ENCODE measurements around the gene SLC8A1.

- TF ChIP-seq CTCF (IDR thresholded peaks at IDR 0.05; ENCODE audit: insufficient read depth, low read length): no peak
- no peak for TF ChIP-seq POLR2AphosphoS5 (IDR thresholded peaks at IDR 0.05; ENCODE audit: low read depth)
- no peak for TF ChIP-seq SPI1 (IDR thresholded peaks at IDR 0.05; ENCODE audit: borderline replicate concordance, low read depth)
Observed at GRCh38 chr2:40085786-40086185, 366.1 kb downstream of the SLC8A1 start.

All from HL-60 (cell line).